MCF 10A (cell line): ENCODE results near the gene DNAJC6. TPM values are rescaled to one million over a fixed set of nuclear protein-coding genes. Genes with fewer than 3 reads are reported as not detected.

Experiments used
- BruUV-seq: library from RNA; stranded (reverse); fragments of 400-500 nt; replicated peaks from 2 replicates; lab custom pipeline; 2021; lab: Mats Ljungman, UMichigan
- CTCF ChIA-PET: fragments of 300-600 bp; sonication (Branson Sonifier 250); formaldehyde crosslinking; extraction: SDS; loops from one replicate; lab custom pipeline; 2021; ENCODE audit warnings: antibody characterized with exemption, inconsistent platforms; lab: Yijun Ruan, JAX
- POLR2A ChIA-PET: fragments of 300-600, 350-650 bp; sonication (Branson Sonifier 250); formaldehyde crosslinking; extraction: SDS; loops from one replicate; lab custom pipeline; 2020; ENCODE audit warnings: antibody characterized with exemption, inconsistent platforms; lab: Yijun Ruan, JAX
- DNase-seq: peaks from one replicate; pipeline ENCODE4 v3.0.0-alpha.2; 2018; ENCODE audit not compliant: unreplicated experiment
- H3K27ac Mint-ChIP-seq: one replicate; pipeline ENCODE4 v1.8.0; 2022; ENCODE audit warnings: mild to moderate bottlenecking, low read depth, mixed read lengths; ENCODE audit not compliant: unreplicated experiment
- H3K27me3 Mint-ChIP-seq: one replicate; pipeline ENCODE4 v1.8.0; 2022; ENCODE audit warnings: mixed read lengths; ENCODE audit not compliant: insufficient read depth, unreplicated experiment
- H3K36me3 Mint-ChIP-seq: one replicate; pipeline ENCODE4 v1.8.0; 2022; ENCODE audit warnings: mild to moderate bottlenecking, moderate library complexity, mixed read lengths; ENCODE audit not compliant: insufficient read depth, unreplicated experiment
- H3K4me1 Mint-ChIP-seq: one replicate; pipeline ENCODE4 v1.8.0; 2022; ENCODE audit warnings: mixed read lengths; ENCODE audit not compliant: insufficient read depth, unreplicated experiment
- H3K4me3 Mint-ChIP-seq: one replicate; pipeline ENCODE4 v1.8.0; 2022; ENCODE audit warnings: mild to moderate bottlenecking, moderate library complexity, mixed read lengths; ENCODE audit not compliant: unreplicated experiment
- H3K9me3 Mint-ChIP-seq: one replicate; pipeline ENCODE4 v1.8.0; 2022; ENCODE audit warnings: mixed read lengths; ENCODE audit not compliant: unreplicated experiment
- CTCF ChIP-seq: fragments of 200-600 bp; IDR thresholded peaks from one replicate; pipeline ENCODE4 v1.8.0; 2022; ENCODE audit warnings: antibody characterized with exemption, mild to moderate bottlenecking; ENCODE audit not compliant: unreplicated experiment
- intact Hi-C: fragments of 100-400 bp; cut with micrococcal nuclease; formaldehyde crosslinking; loops from 2 replicates; pipeline ENCODE4 v1.14.1; 2022
- total RNA-seq: library from RNA; stranded (reverse); gene quantifications from 2 replicates; pipeline ENCODE4 v1.2.3, GENCODE V29; 2022

The DNAJC6 gene
- total RNA-seq, 1 experiment from 2014 or later, result 7.9 TPM

- no peak for DNase-seq
- no TSS peak for BruUV-seq
- H3K4me3 Mint-ChIP-seq, result no peak overlapping the region
- H3K27ac Mint-ChIP-seq, result no peak overlapping the region
- H3K9me3 Mint-ChIP-seq, result no peaks in the 10 kb centered on the region
- H3K36me3 Mint-ChIP-seq, result no peaks in the 10 kb centered on the region
- ChIA-PET POLR2A (no interaction called here), CTCF (no interaction called here)
- H3K27me3 Mint-ChIP-seq, result no peaks in the 10 kb centered on the region
- intact Hi-C loops, result no loop called here
- no peaks in the 10 kb centered on the region for H3K4me1 Mint-ChIP-seq
- TF ChIP-seq CTCF, result no peak
Measured at GRCh38 chr1:65357291-65357960, 48.1 kb downstream of the DNAJC6 start.

GRCh38 chr1:65359888-65360287, 50.5 kb downstream of the DNAJC6 start:
- no TSS peak for BruUV-seq
- CTCF ChIA-PET, result no interaction called here
- POLR2A ChIA-PET, result interaction anchor here (0.6 kb wide), 1 partner anchor 1718 kb away, joined by 3 read pairs; no protein-coding TSS in a partner anchor
- no peaks in the 10 kb centered on the region for H3K36me3 Mint-ChIP-seq
- H3K27me3 Mint-ChIP-seq, result no peaks in the 10 kb centered on the region
- no peaks in the 10 kb centered on the region for H3K9me3 Mint-ChIP-seq
- intact Hi-C loops, result no loop called here
- H3K4me1 Mint-ChIP-seq, result peaks cover 6% of the 10 kb centered on the region
- H3K27ac Mint-ChIP-seq, result no peak overlapping the region
- no peak for DNase-seq
- H3K4me3 Mint-ChIP-seq, result no peak overlapping the region
- no peak for TF ChIP-seq CTCF

GRCh38 chr1:65360648-65361047, 51.3 kb downstream of the DNAJC6 start:
- Mint-ChIP-seq H3K27me3 (no peaks in the 10 kb centered on the region), H3K4me1 (peaks cover 6% of the 10 kb centered on the region), H3K36me3 (no peaks in the 10 kb centered on the region), H3K27ac (no peak overlapping the region), H3K4me3 (no peak overlapping the region), H3K9me3 (no peaks in the 10 kb centered on the region)
- DNase-seq, result no peak
- POLR2A ChIA-PET, result interaction anchor here (0.6 to 1.2 kb wide), 2 partner anchors 62 to 1717 kb away, joined by 3 to 5 read pairs; no protein-coding TSS in a partner anchor
- intact Hi-C loops, result no loop called here
- CTCF ChIA-PET, result no interaction called here
- TF ChIP-seq CTCF, result no peak
- BruUV-seq, result no TSS peak

GRCh38 chr1:65362545-65362944, 53.2 kb downstream of the DNAJC6 start:
- no peak for TF ChIP-seq CTCF
- DNase-seq, result peak; percentile 76
- ChIA-PET POLR2A (interaction anchor here (0.8 to 1.0 kb wide), 2 partner anchors 57 to 98 kb away, joined by 3 to 5 read pairs; partner anchors contain the start of genes LEPR and LEPROT), CTCF (interaction anchor here (0.6 to 1.2 kb wide), 4 partner anchors 11 to 574 kb away, joined by 3 read pairs; no protein-coding TSS in a partner anchor)
- intact Hi-C loops, result no loop called here
- no peaks in the 10 kb centered on the region for H3K9me3 Mint-ChIP-seq
- no TSS peak for BruUV-seq
- no peak overlapping the region for H3K27ac Mint-ChIP-seq
- H3K27me3 Mint-ChIP-seq, result no peaks in the 10 kb centered on the region
- H3K36me3 Mint-ChIP-seq, result no peaks in the 10 kb centered on the region
- H3K4me1 Mint-ChIP-seq, result peaks cover 6% of the 10 kb centered on the region
- no peak overlapping the region for H3K4me3 Mint-ChIP-seq
